ENCODE data around the gene RPS15. TPM values are rescaled to one million over a fixed set of nuclear protein-coding genes. Genes with fewer than 3 reads are reported as not detected.
"Not testable (repeated sequence)": the region's sequence is repeated elsewhere in the genome, so short reads cannot be mapped to it uniquely, and the experiment has no call there.

The RPS15 gene
- total and polyA plus RNA-seq, 2 donors = 507 to 3,233 TPM

- H3K27ac ChIP-seq (ENCODE audit: low read depth); DNase-seq (ENCODE audit: extremely low spot score); H3K4me3 ChIP-seq (ENCODE audit: low read depth, low read length); H3K4me1 ChIP-seq (ENCODE audit: insufficient read depth); H3K36me3 ChIP-seq (ENCODE audit: insufficient read depth): not testable (repeated sequence)
- WGBS = 94% methylated on average over 29 of the region's 43 CpGs
Measured at GRCh38 chr19:1420085-1420484, 18.1 kb upstream of the RPS15 start.

GRCh38 chr19:1420590-1420989 lies 17.6 kb upstream of the RPS15 start:
- no peak for DNase-seq (ENCODE audit: extremely low spot score)
- H3K4me1 ChIP-seq (ENCODE audit: insufficient read depth) = peaks cover 3% of the 10 kb centered on the region
- no peak overlapping the region for H3K27ac ChIP-seq (ENCODE audit: low read depth)
- H3K36me3 ChIP-seq (ENCODE audit: insufficient read depth) = peaks cover 2% of the 10 kb centered on the region
- WGBS = 91% methylated on average over 15 of the region's 15 CpGs
- no peak overlapping the region for H3K4me3 ChIP-seq (ENCODE audit: low read depth, low read length)

- Histone ChIP-seq H3K4me3 (ENCODE audit: low read depth, low read length) (no peak overlapping the region), H3K36me3 (ENCODE audit: insufficient read depth) (peaks cover 2% of the 10 kb centered on the region), H3K27ac (ENCODE audit: low read depth) (no peak overlapping the region), H3K4me1 (ENCODE audit: insufficient read depth) (no peaks in the 10 kb centered on the region)
- DNase-seq (ENCODE audit: extremely low spot score) = no peak
- WGBS = 91% methylated on average over 37 of the region's 37 CpGs
Measured at GRCh38 chr19:1421218-1421957, 16.8 kb upstream of the RPS15 start.

- H3K27ac ChIP-seq (ENCODE audit: low read depth) = no peak overlapping the region
- H3K36me3 ChIP-seq (ENCODE audit: insufficient read depth) = peaks cover 2% of the 10 kb centered on the region
- no peak for DNase-seq (ENCODE audit: extremely low spot score)
- H3K4me3 ChIP-seq (ENCODE audit: low read depth, low read length) = no peak overlapping the region
- no peaks in the 10 kb centered on the region for H3K4me1 ChIP-seq (ENCODE audit: insufficient read depth)
- WGBS = 83% methylated on average over 22 of the region's 22 CpGs
Measured at GRCh38 chr19:1421958-1422305, 16.3 kb upstream of the RPS15 start.

DNA sequence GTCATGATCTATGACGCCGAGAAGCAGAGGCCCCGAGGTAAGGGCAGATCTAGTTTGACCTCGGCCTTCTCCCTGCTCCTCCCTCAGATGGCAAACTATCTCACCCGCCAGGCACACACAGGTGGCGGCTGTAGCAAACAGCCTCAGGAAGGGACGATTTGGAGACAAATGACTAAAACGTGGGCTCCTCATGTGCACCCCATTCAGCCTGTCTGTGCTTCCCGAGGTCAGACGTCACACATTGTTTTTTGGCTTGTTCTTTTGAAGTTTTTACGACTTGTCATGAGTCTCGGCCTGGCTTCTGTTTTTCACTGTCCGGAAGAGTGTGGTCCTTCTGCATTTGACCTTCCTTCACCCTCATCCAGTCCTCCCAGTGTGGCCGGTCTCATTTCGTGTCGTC lies 15.8 kb upstream of the RPS15 start:
- no peak for DNase-seq (ENCODE audit: extremely low spot score)
- H3K4me3 ChIP-seq (ENCODE audit: low read depth, low read length) = no peak overlapping the region
- H3K36me3 ChIP-seq (ENCODE audit: insufficient read depth) = peaks cover 2% of the 10 kb centered on the region
- WGBS = 62% methylated on average over 16 of the region's 16 CpGs
- no peak overlapping the region for H3K27ac ChIP-seq (ENCODE audit: low read depth)
- no peaks in the 10 kb centered on the region for H3K4me1 ChIP-seq (ENCODE audit: insufficient read depth)

- H3K4me1 ChIP-seq (ENCODE audit: insufficient read depth) = no peaks in the 10 kb centered on the region
- 88% methylated on average over 24 of the region's 24 CpGs for WGBS
- H3K36me3 ChIP-seq (ENCODE audit: insufficient read depth) = peaks cover 2% of the 10 kb centered on the region
- H3K4me3 ChIP-seq (ENCODE audit: low read depth, low read length) = no peak overlapping the region
- no peak overlapping the region for H3K27ac ChIP-seq (ENCODE audit: low read depth)
- DNase-seq (ENCODE audit: extremely low spot score) = no peak
Measured at GRCh38 chr19:1422943-1423342, 15.3 kb upstream of the RPS15 start.

DNA sequence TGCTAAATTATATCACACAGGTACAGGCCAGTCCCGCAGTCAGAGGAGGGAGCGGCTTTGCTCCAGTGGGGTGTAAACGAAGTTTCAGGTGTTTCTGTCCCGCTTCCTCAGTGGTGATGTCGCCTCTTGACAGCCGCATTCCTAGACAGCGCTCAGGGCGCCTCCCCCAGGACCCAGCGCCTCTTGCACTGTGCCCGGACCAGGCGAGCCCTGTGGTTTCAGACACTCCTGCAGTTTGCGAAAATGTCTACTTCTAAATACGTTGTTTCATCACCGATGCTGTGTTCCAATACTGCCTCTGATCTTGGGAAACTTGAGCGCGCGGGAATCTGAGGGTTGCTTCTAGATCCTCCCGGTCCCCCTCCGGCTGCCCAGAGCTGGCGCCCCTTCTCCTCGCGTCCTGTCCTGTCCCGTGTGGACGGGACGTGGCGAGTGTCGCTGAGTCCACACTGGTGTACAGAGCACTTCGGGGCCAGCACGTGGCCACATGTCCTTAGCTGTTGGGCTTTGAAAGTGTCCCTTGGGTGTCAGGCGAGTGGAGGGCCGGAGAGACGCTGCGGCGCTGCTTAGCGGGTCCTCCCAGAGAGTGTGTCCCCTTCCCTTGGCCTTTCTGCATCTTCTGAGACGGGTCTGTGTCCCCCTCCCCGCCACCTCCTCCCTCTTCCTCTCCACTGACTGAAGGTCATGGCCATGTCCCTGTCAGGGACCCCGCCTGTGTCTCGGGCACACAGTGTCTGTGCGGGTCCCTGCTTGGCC lies 14.6 kb upstream of the RPS15 start:
- H3K36me3 ChIP-seq (ENCODE audit: insufficient read depth) = peaks cover 2% of the 10 kb centered on the region
- no peak overlapping the region for H3K27ac ChIP-seq (ENCODE audit: low read depth)
- H3K4me1 ChIP-seq (ENCODE audit: insufficient read depth) = no peaks in the 10 kb centered on the region
- no peak for DNase-seq (ENCODE audit: extremely low spot score)
- no peak overlapping the region for H3K4me3 ChIP-seq (ENCODE audit: low read depth, low read length)
- 93% methylated on average over 40 of the region's 40 CpGs for whole genome bisulfite sequencing

DNA sequence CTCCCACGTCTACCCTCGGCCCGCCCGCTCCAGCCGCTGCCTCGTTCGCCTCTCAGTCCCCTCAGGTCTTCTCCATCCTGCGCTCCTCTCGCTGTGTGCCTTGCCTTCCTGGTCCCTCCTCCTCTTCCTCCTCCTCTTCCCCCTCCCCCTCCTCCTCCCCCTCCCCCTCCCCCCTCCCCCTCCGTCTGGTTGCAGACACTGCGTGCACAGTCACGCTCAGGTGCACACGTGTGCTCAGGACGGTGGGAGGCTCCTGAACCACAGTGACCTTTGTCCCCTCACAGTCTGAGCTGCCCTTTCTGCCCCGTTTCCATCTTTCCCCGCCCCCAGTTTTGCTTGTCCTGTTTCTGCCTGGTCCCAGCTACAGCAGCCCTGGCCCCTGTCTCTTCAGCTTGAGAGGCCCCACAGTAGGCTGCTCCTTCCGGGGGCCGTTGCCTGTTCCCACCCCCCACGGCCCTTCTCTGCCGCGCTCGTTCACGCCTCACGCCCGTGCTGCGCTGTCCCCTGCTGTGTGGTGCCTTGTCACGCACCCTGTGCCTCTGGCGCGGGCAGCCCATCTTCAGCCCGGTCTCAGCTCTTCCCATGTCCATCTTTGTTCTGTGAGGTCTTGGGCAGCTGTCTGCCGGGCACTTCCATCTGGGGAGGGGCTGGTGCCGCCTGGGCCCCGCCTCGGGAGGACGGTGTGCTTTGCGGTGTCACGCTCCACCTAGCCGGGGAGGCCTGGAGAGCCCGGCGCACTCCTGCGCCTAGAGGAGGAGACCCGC lies 13.8 kb upstream of the RPS15 start:
- WGBS = 81% methylated on average over 39 of the region's 42 CpGs
- no peak overlapping the region for H3K4me3 ChIP-seq (ENCODE audit: low read depth, low read length)
- no peak for DNase-seq (ENCODE audit: extremely low spot score)
- no peaks in the 10 kb centered on the region for H3K4me1 ChIP-seq (ENCODE audit: insufficient read depth)
- H3K36me3 ChIP-seq (ENCODE audit: insufficient read depth) = peaks cover 3% of the 10 kb centered on the region
- no peak overlapping the region for H3K27ac ChIP-seq (ENCODE audit: low read depth)

DNA sequence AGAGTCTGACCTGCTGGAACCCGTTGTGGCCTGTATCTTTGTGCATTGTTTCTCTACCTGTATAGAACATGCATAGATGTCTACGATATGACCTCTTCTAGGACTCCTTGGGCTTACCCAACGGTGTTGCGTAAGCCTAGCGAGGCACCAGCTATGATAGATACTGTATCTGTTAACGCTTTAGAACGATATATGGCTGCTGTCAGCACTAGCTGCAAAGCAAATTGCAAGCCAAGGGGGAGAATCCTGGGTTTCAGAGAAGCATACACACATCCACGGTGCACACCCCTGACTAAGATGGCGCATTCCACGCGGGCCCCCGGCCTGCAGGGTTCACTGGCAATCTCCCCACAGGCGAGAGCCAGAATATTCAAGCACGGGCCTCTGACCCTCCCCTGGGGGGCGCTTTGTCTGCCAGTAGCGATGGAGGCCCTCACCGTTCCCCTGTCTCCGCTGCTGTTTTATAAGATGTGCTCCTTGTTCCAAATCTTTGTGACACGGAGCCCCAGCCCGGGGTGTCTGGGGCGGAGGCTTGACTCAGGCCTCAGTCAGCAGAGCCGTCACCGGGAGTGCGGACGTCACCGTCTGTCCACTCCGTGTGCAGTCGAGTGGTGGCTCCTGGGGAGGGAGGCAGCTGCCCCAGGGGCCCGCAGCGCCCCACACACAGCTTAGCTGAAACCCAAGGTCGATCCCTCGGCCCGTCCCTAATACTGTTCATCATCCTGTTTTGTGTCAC lies 12.9 kb upstream of the RPS15 start:
- H3K27ac ChIP-seq (ENCODE audit: low read depth) = peak overlapping the region; percentile 38
- H3K36me3 ChIP-seq (ENCODE audit: insufficient read depth) = peaks cover 5% of the 10 kb centered on the region
- 85% methylated on average over 33 of the region's 33 CpGs for WGBS
- no peak overlapping the region for H3K4me3 ChIP-seq (ENCODE audit: low read depth, low read length)
- DNase-seq (ENCODE audit: extremely low spot score) = no peak
- no peaks in the 10 kb centered on the region for H3K4me1 ChIP-seq (ENCODE audit: insufficient read depth)

GRCh38 chr19:1425902-1426301 lies 12.3 kb upstream of the RPS15 start:
- peaks cover 5% of the 10 kb centered on the region for H3K36me3 ChIP-seq (ENCODE audit: insufficient read depth)
- no peak for DNase-seq (ENCODE audit: extremely low spot score)
- 88% methylated on average over 14 of the region's 14 CpGs for WGBS
- no peak overlapping the region for H3K27ac ChIP-seq (ENCODE audit: low read depth)
- no peaks in the 10 kb centered on the region for H3K4me1 ChIP-seq (ENCODE audit: insufficient read depth)
- H3K4me3 ChIP-seq (ENCODE audit: low read depth, low read length) = no peak overlapping the region

DNA sequence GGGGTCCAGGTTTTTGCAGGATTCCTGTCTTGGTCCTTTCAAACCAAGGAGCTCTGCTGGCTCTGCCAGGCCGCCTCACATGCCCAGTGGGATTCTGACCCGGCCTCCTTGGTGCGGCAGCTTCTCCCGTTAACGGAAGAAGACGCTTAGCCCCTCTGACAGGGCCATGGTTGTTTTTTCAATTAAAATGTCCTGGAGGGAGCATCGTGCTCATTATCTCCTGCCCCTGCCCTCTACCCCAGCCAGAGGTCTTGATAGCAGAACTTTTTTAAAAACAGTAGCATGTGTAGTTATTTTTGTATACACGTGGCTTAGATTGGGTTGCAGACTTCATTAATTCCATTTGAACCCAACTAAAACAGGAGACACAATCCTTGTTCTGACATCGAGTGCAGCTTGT lies 11.5 kb upstream of the RPS15 start:
- 80% methylated on average over 9 of the region's 9 CpGs for WGBS
- no peak overlapping the region for H3K27ac ChIP-seq (ENCODE audit: low read depth)
- H3K36me3 ChIP-seq (ENCODE audit: insufficient read depth) = peaks cover 5% of the 10 kb centered on the region
- no peak overlapping the region for H3K4me3 ChIP-seq (ENCODE audit: low read depth, low read length)
- no peaks in the 10 kb centered on the region for H3K4me1 ChIP-seq (ENCODE audit: insufficient read depth)
- DNase-seq (ENCODE audit: extremely low spot score) = no peak

DNA sequence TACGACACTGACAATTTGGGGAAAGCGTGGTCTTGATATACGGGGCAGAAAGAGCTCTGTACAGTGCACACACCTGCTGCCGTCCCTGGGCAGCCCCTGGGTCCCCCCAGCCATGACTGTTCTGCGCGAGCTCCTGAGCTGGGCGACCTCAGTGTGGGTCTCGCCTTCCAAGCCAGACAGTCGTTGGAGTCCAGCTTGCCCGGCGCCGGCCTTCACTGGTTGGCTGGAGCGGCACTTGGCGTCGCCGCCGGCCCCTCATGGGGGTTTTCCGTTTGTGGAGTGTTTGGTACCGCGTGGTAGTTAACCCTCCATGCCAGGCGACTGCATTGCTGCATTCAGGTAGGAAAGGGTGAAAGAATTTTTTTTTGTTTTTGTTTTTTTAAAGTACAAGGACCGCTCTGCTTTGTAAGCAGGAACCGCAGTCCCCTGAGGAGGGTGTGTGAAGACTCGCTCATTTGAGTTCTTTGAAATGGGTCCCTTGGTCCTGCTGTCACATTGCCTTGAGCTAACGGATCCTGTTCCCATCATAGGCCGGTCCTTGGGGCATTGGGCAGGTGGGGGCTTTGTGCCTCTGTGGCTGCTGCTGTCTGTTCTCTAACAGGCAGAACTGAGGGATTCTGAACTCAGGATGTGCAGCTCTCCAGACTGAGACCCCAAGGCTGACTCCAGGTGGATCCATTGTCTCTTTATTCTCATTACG lies 10.8 kb upstream of the RPS15 start:
- Histone ChIP-seq H3K36me3 (ENCODE audit: insufficient read depth) (peaks cover 5% of the 10 kb centered on the region), H3K27ac (ENCODE audit: low read depth) (no peak overlapping the region), H3K4me3 (ENCODE audit: low read depth, low read length) (no peak overlapping the region), H3K4me1 (ENCODE audit: insufficient read depth) (no peaks in the 10 kb centered on the region)
- 93% methylated on average over 27 of the region's 27 CpGs for WGBS
- DNase-seq (ENCODE audit: extremely low spot score) = no peak
